Measurements from ENCODE around the gene SLC38A6. TPM values are rescaled to one million over a fixed set of nuclear protein-coding genes. Genes with fewer than 3 reads are reported as not detected.

SLC38A6 gene
- total and polyA plus RNA-seq, 3 experiments from 2014 or later, result 4.1 to 7.4 (median 5.8) TPM

GRCh38 chr14:61101803-61102548, 120.9 kb downstream of the SLC38A6 start:
- no peak for DNase-seq

More at GRCh38 chr14:61101803-61102548, 120.9 kb downstream of the SLC38A6 start:
- no peaks in the 10 kb centered on the region for H3K36me3 ChIP-seq (ENCODE audit: insufficient read depth, low read length)
- ChIA-PET POLR2A (no interaction called here), CTCF (no interaction called here)
- H3K4me1 Mint-ChIP-seq, result no peaks in the 10 kb centered on the region
- H3K27me3 ChIP-seq (ENCODE audit: insufficient read depth, low read length, poor library complexity, severe bottlenecking), result no peaks in the 10 kb centered on the region
- peak overlapping the region; percentile 27 for H3K27ac ChIP-seq (ENCODE audit: low read depth, low read length)
- no peaks in the 10 kb centered on the region for H3K4me1 ChIP-seq (ENCODE audit: insufficient read depth, low read length)
- peaks cover 0 to 13% (median 4%) of the 10 kb centered on the region in 3 donors for H3K36me3 Mint-ChIP-seq
- H3K4me3 Mint-ChIP-seq, result no peak overlapping the region
- H3K4me3 ChIP-seq (ENCODE audit: low read length), result no peak overlapping the region
- peaks cover 0 to 9% (median 2%) of the 10 kb centered on the region in 5 donors for H3K9me3 Mint-ChIP-seq
- peaks cover 0 to 3% of the 10 kb centered on the region in 2 donors for H3K27me3 Mint-ChIP-seq
- H3K27ac Mint-ChIP-seq, result no peak overlapping the region
- H3K9me3 ChIP-seq (ENCODE audit: low read length), result no peaks in the 10 kb centered on the region

Other genes starting within 250 kb of the SLC38A6 start
- gene MNAT1, start 246.5 kb upstream of the SLC38A6 start, total RNA-seq, result 10 to 100 TPM; 37.1 to 47.8 TPM
- 16.0 TPM for gene MNAT1, start 246.5 kb upstream of the SLC38A6 start, polyA plus RNA-seq
- 10 to 100 TPM; 18.1 to 19.1 TPM for gene TRMT5, start 166 bp upstream of the SLC38A6 start, total RNA-seq
- 4.5 TPM for gene TRMT5, start 166 bp upstream of the SLC38A6 start, polyA plus RNA-seq